Liver (tissue), 9 donors: ENCODE measurements around the gene CCDC8. TPM values are rescaled to one million over a fixed set of nuclear protein-coding genes. Genes with fewer than 3 reads are reported as not detected.

Experiments
- DNase-seq: peaks from one replicate; pipeline ENCODE4 v3.0.0-alpha.2; 2017; ENCODE audit warnings: low spot score
- H3K27ac ChIP-seq, 2 donors: one replicate each; pipeline ENCODE4 v1.7.0; 2013; ENCODE audit warnings: inconsistent platforms in 2 of 2, low read length in 2 of 2, control low read depth in 1 of 2, low read depth in 1 of 2, mild to moderate bottlenecking in 1 of 2
- H3K27me3 ChIP-seq, 4 donors: one replicate each; pipeline versions ENCODE4 v1.6.1 to v1.7.0; 2013; ENCODE audit warnings: low read length in 3 of 4, inconsistent platforms in 1 of 4, mild to moderate bottlenecking in 1 of 4, moderate library complexity in 1 of 4; ENCODE audit not compliant: control insufficient read depth in 4 of 4, insufficient read depth in 4 of 4
- H3K36me3 ChIP-seq, 4 donors: one replicate each; pipeline versions ENCODE4 v1.6.1 to v1.7.0; 2013; ENCODE audit warnings: low read length in 3 of 4, mild to moderate bottlenecking in 3 of 4, low read depth in 1 of 4, moderate library complexity in 1 of 4; ENCODE audit not compliant: control insufficient read depth in 4 of 4, insufficient read depth in 3 of 4
- H3K4me1 ChIP-seq, 4 donors: one replicate each; pipeline versions ENCODE4 v1.6.1 to v1.7.0; 2013; ENCODE audit warnings: low read length in 3 of 4, mild to moderate bottlenecking in 3 of 4, moderate library complexity in 1 of 4; ENCODE audit not compliant: control insufficient read depth in 4 of 4, insufficient read depth in 4 of 4
- H3K4me3 ChIP-seq, 3 donors: one replicate each; pipeline versions ENCODE4 v1.6.1 to v1.7.0; 2013; ENCODE audit warnings: low read length in 3 of 3, control low read depth in 1 of 3, low read depth in 1 of 3, mild to moderate bottlenecking in 1 of 3
- H3K9ac ChIP-seq, 2 donors: one replicate each; pipeline ENCODE4 v1.7.0; 2013; ENCODE audit warnings: low read length in 2 of 2, mild to moderate bottlenecking in 2 of 2, moderate library complexity in 2 of 2, control low read depth in 1 of 2, low read depth in 1 of 2
- H3K9me3 ChIP-seq, 4 donors: one replicate each; pipeline versions ENCODE4 v1.6.1 to v1.7.0; 2013; ENCODE audit warnings: low read length in 3 of 4; ENCODE audit not compliant: control insufficient read depth in 4 of 4
- ATF3 ChIP-seq: IDR thresholded peaks from 2 replicates; pipeline ENCODE4 v1.6.1; 2016; ENCODE audit warnings: antibody characterized with exemption
- CTCF ChIP-seq: fragments of 150-350 bp; IDR thresholded peaks from 2 replicates; pipeline ENCODE4 v1.5.1; 2017; ENCODE audit warnings: improper control_type of control experiment, low read depth, low read length; ENCODE audit not compliant: missing input control
- EGR1 ChIP-seq, 2 donors: IDR thresholded peaks; 2 replicates each; pipeline ENCODE4 v1.6.1; 2016 to 2018; ENCODE audit warnings: antibody characterized with exemption in 2 of 2, low read depth in 2 of 2
- FOXA1 ChIP-seq: IDR thresholded peaks from 2 replicates; pipeline ENCODE4 v1.6.1; 2016; ENCODE audit warnings: antibody characterized with exemption
- FOXA2 ChIP-seq: IDR thresholded peaks from 2 replicates; pipeline ENCODE4 v1.6.1; 2016; ENCODE audit warnings: antibody characterized with exemption
- GABPA ChIP-seq, 2 donors: IDR thresholded peaks in 1 of 2; conservative IDR thresholded peaks in 1 of 2; 2 replicates each; pipeline ENCODE4 v1.6.1; 2016; ENCODE audit warnings: antibody characterized with exemption in 2 of 2, mild to moderate bottlenecking in 1 of 2, moderate library complexity in 1 of 2
- HNF4A ChIP-seq, 2 donors: conservative IDR thresholded peaks; 2 replicates each; pipeline ENCODE4 v1.6.1; 2016; ENCODE audit warnings: antibody characterized with exemption in 2 of 2, mild to moderate bottlenecking in 2 of 2
- HNF4G ChIP-seq: IDR thresholded peaks from 2 replicates; pipeline ENCODE4 v1.6.1; 2016; ENCODE audit warnings: antibody characterized with exemption
- JUND ChIP-seq, 2 donors: IDR thresholded peaks; 2 replicates each; pipeline ENCODE4 v1.6.1; 2016; ENCODE audit warnings: antibody characterized with exemption in 2 of 2
- MAX ChIP-seq: IDR thresholded peaks from 2 replicates; pipeline ENCODE4 v1.6.1; 2016; ENCODE audit warnings: antibody characterized with exemption
- NR2F2 ChIP-seq: IDR thresholded peaks from 2 replicates; pipeline ENCODE4 v1.6.1; 2016; ENCODE audit warnings: antibody characterized with exemption
- REST ChIP-seq: IDR thresholded peaks from 2 replicates; pipeline ENCODE4 v1.6.1; 2016; ENCODE audit warnings: antibody characterized with exemption, mild to moderate bottlenecking
- RXRA ChIP-seq, 2 donors: IDR thresholded peaks; 2 replicates each; pipeline ENCODE4 v1.6.1; 2017 to 2018; ENCODE audit warnings: antibody characterized with exemption in 2 of 2, mild to moderate bottlenecking in 1 of 2
- SP1 ChIP-seq: IDR thresholded peaks from 2 replicates; pipeline ENCODE4 v1.6.1; 2018; ENCODE audit warnings: antibody characterized with exemption, mild to moderate bottlenecking
- TAF1 ChIP-seq: conservative IDR thresholded peaks from 2 replicates; pipeline ENCODE4 v1.6.1; 2016; ENCODE audit warnings: antibody characterized with exemption, mild to moderate bottlenecking
- YY1 ChIP-seq: IDR thresholded peaks from 2 replicates; pipeline ENCODE4 v1.6.1; 2016; ENCODE audit warnings: antibody characterized with exemption, mild to moderate bottlenecking
- ZBTB33 ChIP-seq: IDR thresholded peaks from 2 replicates; pipeline ENCODE4 v1.6.1; 2016; ENCODE audit warnings: antibody characterized with exemption
- WGBS: extraction: QIAGEN DNeasy Blood & Tissue Kit; methylation state at CpG from one replicate; pipeline ENCODE4 v1.1.7; 2013; 5-methylcytosine and 5-hydroxymethylcytosine counted together
- polyA plus RNA-seq, 2 donors: library from polyadenylated mRNA; stranded (reverse) in 1 of 2; unstranded in 1 of 2; fragments of 200-250 nt in 1 of 2; fragments of >200 nt in 1 of 2; fragmentation: Nextera tagmentation in 1 of 2; extraction: Ambion mirVana in 1 of 2; gene quantifications; one replicate each; pipeline versions ENCODE4 v1.2.1 to v1.2.3, GENCODE V29; 2013 to 2015
- total RNA-seq, 2 donors: library from RNA; depleted of rRNA; stranded (reverse); fragments of >200 nt; gene quantifications; one replicate each; pipeline ENCODE4 v1.2.3, GENCODE V29; 2014
- donor health status: healthy.
- donor health status: healthy.
- donor health status: healthy.
- donor health status: healthy.
- donor health status: healthy.

The CCDC8 gene
- total and polyA plus RNA-seq, 4 donors = 0.18 to 5.9 (median 0.62) TPM

- TF ChIP-seq CTCF (no peak), EGR1 (IDR thresholded peaks at IDR 0.05; ENCODE audit: low read depth in 2 of 2) (no peak), FOXA2 (no peak), RXRA (IDR thresholded peaks at IDR 0.05) (no peak), TAF1 (no peak), NR2F2 (no peak), YY1 (no peak), ZBTB33 (no peak), FOXA1 (no peak), GABPA (IDR thresholded peaks at IDR 0.05 in 1 of 2, conservative IDR thresholded peaks at IDR 0.05 in 1 of 2) (no peak), JUND (IDR thresholded peaks at IDR 0.05) (no peak), REST (no peak)
- Histone ChIP-seq H3K36me3 (no peaks in the 10 kb centered on the region), H3K27ac (no peak overlapping the region), H3K9ac (no peak overlapping the region), H3K27me3 (peaks cover 0 to 3% (median 0%) of the 10 kb centered on the region in 4 donors), H3K4me1 (no peaks in the 10 kb centered on the region), H3K9me3 (no peaks in the 10 kb centered on the region), H3K4me3 (no peak overlapping the region)
- WGBS = 92% methylated on average over 2 of the region's 2 CpGs
- no peak for DNase-seq
These were observed 48.2 kb upstream of the CCDC8 start for GRCh38 chr19:46461537-46461936.

GRCh38 chr19:46460981-46461380 lies 47.6 kb upstream of the CCDC8 start:
- Histone ChIP-seq H3K9ac (no peak overlapping the region), H3K36me3 (no peaks in the 10 kb centered on the region), H3K9me3 (no peaks in the 10 kb centered on the region), H3K4me3 (no peak overlapping the region), H3K4me1 (no peaks in the 10 kb centered on the region), H3K27me3 (peaks cover 0 to 3% (median 0%) of the 10 kb centered on the region in 4 donors), H3K27ac (no peak overlapping the region)
- 85% methylated on average over 1 of the region's 1 CpG for WGBS
- no peak for DNase-seq
- no peak for TF ChIP-seq TAF1
- TF ChIP-seq CTCF = no peak
- TF ChIP-seq FOXA2 = no peak
- TF ChIP-seq HNF4G = no peak
- TF ChIP-seq GABPA (IDR thresholded peaks at IDR 0.05 in 1 of 2, conservative IDR thresholded peaks at IDR 0.05 in 1 of 2) = no peak
- no peak for TF ChIP-seq EGR1 (IDR thresholded peaks at IDR 0.05; ENCODE audit: low read depth in 2 of 2)
- no peak for TF ChIP-seq REST
- no peak for TF ChIP-seq ATF3
- TF ChIP-seq RXRA (IDR thresholded peaks at IDR 0.05) = no peak
- no peak for TF ChIP-seq JUND (IDR thresholded peaks at IDR 0.05)
- no peak for TF ChIP-seq FOXA1
- TF ChIP-seq SP1 = no peak
- no peak for TF ChIP-seq NR2F2
- no peak for TF ChIP-seq HNF4A (conservative IDR thresholded peaks at IDR 0.05)
- no peak for TF ChIP-seq YY1
- no peak for TF ChIP-seq MAX
